HG02852 (cell line): ENCODE results near the gene KIAA0825.
"Not testable (repeated sequence)": the region's sequence is repeated elsewhere in the genome, so short reads cannot be mapped to it uniquely, and the experiment has no call there.

ENCODE experiments used
- ATAC-seq: cut with Tn5 transposase; IDR thresholded peaks from one replicate; pipeline ENCODE4 v1.9.1; 2021; ENCODE audit warnings: mild to moderate bottlenecking, moderate library complexity; ENCODE audit not compliant: unreplicated experiment

The KIAA0825 gene

GRCh38 chr5:94575196-94575595, 43.2 kb downstream of the KIAA0825 start:
- ATAC-seq = no peak

- ATAC-seq = not testable (repeated sequence)
Measured at GRCh38 chr5:94573349-94573748, 45.1 kb downstream of the KIAA0825 start.

GRCh38 chr5:94571415-94571814, 47.0 kb downstream of the KIAA0825 start:
- ATAC-seq = no peak

GRCh38 chr5:94564812-94565211, 53.6 kb downstream of the KIAA0825 start:
- no peak for ATAC-seq

GRCh38 chr5:94562327-94562971, 56.0 kb downstream of the KIAA0825 start:
- ATAC-seq = no peak

GRCh38 chr5:94558028-94558427, 60.4 kb downstream of the KIAA0825 start:
- no peak for ATAC-seq

GRCh38 chr5:94551858-94552257, 66.5 kb downstream of the KIAA0825 start:
- ATAC-seq = no peak

- no peak for ATAC-seq
Measured at GRCh38 chr5:94545870-94546625, 72.4 kb downstream of the KIAA0825 start.

GRCh38 chr5:94544875-94545547, 73.4 kb downstream of the KIAA0825 start:
- ATAC-seq = no peak

- no peak for ATAC-seq
Measured at GRCh38 chr5:94544031-94544650, 74.3 kb downstream of the KIAA0825 start.

- ATAC-seq = no peak
Measured at GRCh38 chr5:94540856-94541494, 77.4 kb downstream of the KIAA0825 start.

GRCh38 chr5:94538260-94538659, 80.1 kb downstream of the KIAA0825 start:
- ATAC-seq = no peak

- ATAC-seq = no peak
Measured at GRCh38 chr5:94526706-94527105, 91.7 kb downstream of the KIAA0825 start.

- no peak for ATAC-seq
Measured at GRCh38 chr5:94524841-94525697, 93.3 kb downstream of the KIAA0825 start.

- no peak for ATAC-seq
Measured at GRCh38 chr5:94523018-94523417, 95.4 kb downstream of the KIAA0825 start.

- no peak for ATAC-seq
Measured at GRCh38 chr5:94522117-94522516, 96.3 kb downstream of the KIAA0825 start.

GRCh38 chr5:94517490-94518488, 100.6 kb downstream of the KIAA0825 start:
- no peak for ATAC-seq

- no peak for ATAC-seq
Measured at GRCh38 chr5:94516148-94516547, 102.3 kb downstream of the KIAA0825 start.
